Measurements from ENCODE around the gene MTRR.
A peak's percentile ranks its signal among the peaks of the same experiment; 100 is the strongest.

The MTRR gene

GRCh38 chr5:7869474-7870136 lies 657 bp downstream of the MTRR start:
- Mint-ChIP-seq H3K27me3 (no peaks in the 10 kb centered on the region), H3K36me3 (peaks cover 13 to 49% of the 10 kb centered on the region in 2 donors)

GRCh38 chr5:7871653-7872052 lies 2.7 kb downstream of the MTRR start:
- Mint-ChIP-seq H3K27ac (peak overlapping the region; percentile 25), H3K27me3 (no peaks in the 10 kb centered on the region), H3K36me3 (peaks cover 21 to 45% of the 10 kb centered on the region in 2 donors), H3K4me3 (no peak overlapping the region), H3K4me1 (peaks cover 23 to 47% of the 10 kb centered on the region in 2 donors), H3K9me3 (no peaks in the 10 kb centered on the region)
- DNase-seq (no peak), ATAC-seq (replicated peaks) (no peak)

More at GRCh38 chr5:7869474-7870136, 657 bp downstream of the MTRR start:
- Mint-ChIP-seq H3K4me1 (peaks cover 22 to 60% of the 10 kb centered on the region in 2 donors), H3K27ac (peak overlapping the region; percentile 89), H3K4me3 (peak overlapping the region; percentile 92 to 97), H3K9me3 (no peaks in the 10 kb centered on the region)
- ATAC-seq (replicated peaks): peak; percentile 55
- DNase-seq: no peak

GRCh38 chr5:7872517-7873130 lies 3.7 kb downstream of the MTRR start:
- H3K4me1 Mint-ChIP-seq: peaks cover 22 to 44% of the 10 kb centered on the region in 2 donors
- H3K27ac Mint-ChIP-seq: peak overlapping the region; percentile 16
- DNase-seq (no peak), ATAC-seq (replicated peaks) (no peak)
- H3K27me3 Mint-ChIP-seq: no peaks in the 10 kb centered on the region
- no peak overlapping the region for H3K4me3 Mint-ChIP-seq
- peaks cover 23 to 51% of the 10 kb centered on the region in 2 donors for H3K36me3 Mint-ChIP-seq
- H3K9me3 Mint-ChIP-seq: no peaks in the 10 kb centered on the region

GRCh38 chr5:7873216-7873615 lies 4.3 kb downstream of the MTRR start:
- H3K9me3 Mint-ChIP-seq: no peaks in the 10 kb centered on the region
- peaks cover 25 to 55% of the 10 kb centered on the region in 2 donors for H3K36me3 Mint-ChIP-seq
- no peaks in the 10 kb centered on the region for H3K27me3 Mint-ChIP-seq
- no peak overlapping the region for H3K4me3 Mint-ChIP-seq
- H3K4me1 Mint-ChIP-seq: peaks cover 24 to 47% of the 10 kb centered on the region in 2 donors
- DNase-seq: no peak
- H3K27ac Mint-ChIP-seq: no peak overlapping the region
- no peak for ATAC-seq (replicated peaks)

GRCh38 chr5:7874639-7875038 lies 5.7 kb downstream of the MTRR start:
- Mint-ChIP-seq H3K4me3 (no peak overlapping the region), H3K36me3 (peaks cover 30 to 59% of the 10 kb centered on the region in 2 donors), H3K27ac (no peak overlapping the region), H3K9me3 (no peaks in the 10 kb centered on the region), H3K4me1 (peaks cover 30 to 56% of the 10 kb centered on the region in 2 donors), H3K27me3 (no peaks in the 10 kb centered on the region)
- DNase-seq: no peak
- ATAC-seq (replicated peaks): no peak

GRCh38 chr5:7875151-7875550 lies 6.2 kb downstream of the MTRR start:
- no peak overlapping the region for H3K4me3 Mint-ChIP-seq
- H3K27ac Mint-ChIP-seq: no peak overlapping the region
- H3K9me3 Mint-ChIP-seq: no peaks in the 10 kb centered on the region
- ATAC-seq (replicated peaks) (no peak), DNase-seq (no peak)
- peaks cover 30 to 59% of the 10 kb centered on the region in 2 donors for H3K36me3 Mint-ChIP-seq
- peaks cover 27 to 51% of the 10 kb centered on the region in 2 donors for H3K4me1 Mint-ChIP-seq
- no peaks in the 10 kb centered on the region for H3K27me3 Mint-ChIP-seq

- DNase-seq: no peak
- no peak overlapping the region for H3K4me3 Mint-ChIP-seq
- no peak for ATAC-seq (replicated peaks)
- H3K27me3 Mint-ChIP-seq: no peaks in the 10 kb centered on the region
- no peak overlapping the region for H3K27ac Mint-ChIP-seq
- H3K9me3 Mint-ChIP-seq: no peaks in the 10 kb centered on the region
- peaks cover 45 to 68% of the 10 kb centered on the region in 2 donors for H3K36me3 Mint-ChIP-seq
- peaks cover 27 to 37% of the 10 kb centered on the region in 2 donors for H3K4me1 Mint-ChIP-seq
These were observed 7.9 kb downstream of the MTRR start for GRCh38 chr5:7876867-7877266.

GRCh38 chr5:7877851-7878250 lies 8.9 kb downstream of the MTRR start:
- Mint-ChIP-seq H3K27me3 (no peaks in the 10 kb centered on the region), H3K9me3 (no peaks in the 10 kb centered on the region), H3K4me3 (no peak overlapping the region), H3K36me3 (peaks cover 43 to 63% of the 10 kb centered on the region in 2 donors), H3K27ac (no peak overlapping the region), H3K4me1 (peaks cover 24 to 32% of the 10 kb centered on the region in 2 donors)
- ATAC-seq (replicated peaks) (no peak), DNase-seq (no peak)

GRCh38 chr5:7878381-7878873 lies 9.5 kb downstream of the MTRR start:
- Mint-ChIP-seq H3K27ac (no peak overlapping the region), H3K4me3 (no peak overlapping the region), H3K4me1 (peaks cover 22 to 29% of the 10 kb centered on the region in 2 donors), H3K36me3 (peaks cover 40 to 64% of the 10 kb centered on the region in 2 donors), H3K27me3 (no peaks in the 10 kb centered on the region), H3K9me3 (no peaks in the 10 kb centered on the region)
- ATAC-seq (replicated peaks) (peak; percentile 98 to 99), DNase-seq (peak; percentile 11)

- Mint-ChIP-seq H3K27me3 (no peaks in the 10 kb centered on the region), H3K27ac (no peak overlapping the region), H3K36me3 (peaks cover 37 to 60% of the 10 kb centered on the region in 2 donors), H3K9me3 (no peaks in the 10 kb centered on the region), H3K4me3 (no peak overlapping the region), H3K4me1 (peaks cover 21 to 24% of the 10 kb centered on the region in 2 donors)
- no peak for ATAC-seq (replicated peaks)
- DNase-seq: no peak
These were observed 12.1 kb downstream of the MTRR start for GRCh38 chr5:7881091-7881490.

GRCh38 chr5:7881816-7882215 lies 12.9 kb downstream of the MTRR start:
- H3K4me3 Mint-ChIP-seq: no peak overlapping the region
- no peak for DNase-seq
- no peaks in the 10 kb centered on the region for H3K27me3 Mint-ChIP-seq
- H3K4me1 Mint-ChIP-seq: peaks cover 18 to 25% of the 10 kb centered on the region in 2 donors
- H3K9me3 Mint-ChIP-seq: no peaks in the 10 kb centered on the region
- H3K27ac Mint-ChIP-seq: no peak overlapping the region
- no peak for ATAC-seq (replicated peaks)
- H3K36me3 Mint-ChIP-seq: peaks cover 33 to 57% of the 10 kb centered on the region in 2 donors

- DNase-seq (no peak), ATAC-seq (replicated peaks) (no peak)
- Mint-ChIP-seq H3K27ac (no peak overlapping the region), H3K27me3 (no peaks in the 10 kb centered on the region), H3K4me3 (no peak overlapping the region), H3K36me3 (peaks cover 32 to 51% of the 10 kb centered on the region in 2 donors), H3K4me1 (peaks cover 16 to 24% of the 10 kb centered on the region in 2 donors), H3K9me3 (no peaks in the 10 kb centered on the region)
These were observed 14.0 kb downstream of the MTRR start for GRCh38 chr5:7882926-7883325.

- Mint-ChIP-seq H3K4me1 (peaks cover 9 to 11% of the 10 kb centered on the region in 2 donors), H3K36me3 (peaks cover 27 to 58% of the 10 kb centered on the region in 2 donors), H3K27ac (peak overlapping the region; percentile 47), H3K27me3 (no peaks in the 10 kb centered on the region), H3K4me3 (no peak overlapping the region), H3K9me3 (no peaks in the 10 kb centered on the region)
- no peak for DNase-seq
- no peak for ATAC-seq (replicated peaks)
These were observed 15.7 kb downstream of the MTRR start for GRCh38 chr5:7884491-7885267.

- DNase-seq: no peak
- Mint-ChIP-seq H3K36me3 (peaks cover 16 to 52% of the 10 kb centered on the region in 2 donors), H3K4me3 (no peak overlapping the region), H3K27me3 (no peaks in the 10 kb centered on the region), H3K27ac (no peak overlapping the region), H3K9me3 (no peaks in the 10 kb centered on the region), H3K4me1 (peaks cover under 1 to 7% of the 10 kb centered on the region in 2 donors)
- ATAC-seq (replicated peaks): no peak
These were observed 18.0 kb downstream of the MTRR start for GRCh38 chr5:7886849-7887475.

All from stimulated activated naive B cell treated with anti-CD40 and anti-IgM and Interleukin-4, amounts not matched to agents 10 μg/mL and 1 μg/mL and 100 μg/mL, for 72 hours (primary cell).